Fibroblast of lung (primary cell): ENCODE data around the gene RTTN.

Experiments used
- EZH2 ChIP-seq: IDR thresholded peaks from 2 replicates; pipeline ENCODE4 v1.5.1; 2012; ENCODE audit warnings: low read length, control low read depth, mild to moderate bottlenecking; ENCODE audit errors: missing control alignments
- TF ChIP-seq, protein P1 (sequence below), 2 donors: IDR thresholded peaks in 1 of 2; conservative IDR thresholded peaks in 1 of 2; 1 replicate in 1 of 2; 2 replicates in 1 of 2; pipeline ENCODE4 v1.5.1; 2011 to 2012; ENCODE audit warnings: low read length in 2 of 2, control low read depth in 1 of 2, inconsistent platforms in 1 of 2, low read depth in 1 of 2, mild to moderate bottlenecking in 1 of 2

DNA sequence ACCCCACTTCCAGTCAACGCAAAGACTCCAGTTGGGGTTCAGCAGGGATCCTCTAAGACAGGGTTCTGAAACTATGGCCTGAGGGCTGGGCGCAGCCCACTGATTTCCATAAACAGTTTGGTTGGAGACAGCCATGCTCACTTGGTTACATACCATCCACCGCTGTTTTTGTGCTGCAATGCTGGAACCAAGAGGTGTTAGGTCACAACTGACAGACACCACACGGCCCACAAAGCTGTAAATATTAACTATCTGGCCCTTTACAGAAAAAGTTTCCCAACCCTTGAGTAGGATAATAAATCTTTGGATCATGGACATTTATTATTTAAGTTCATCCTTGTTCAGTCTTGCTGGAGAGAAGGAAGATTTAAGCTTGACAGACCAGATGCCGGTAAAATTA is 249.4 kb downstream of the RTTN start:
- TF ChIP-seq, protein P1, sequence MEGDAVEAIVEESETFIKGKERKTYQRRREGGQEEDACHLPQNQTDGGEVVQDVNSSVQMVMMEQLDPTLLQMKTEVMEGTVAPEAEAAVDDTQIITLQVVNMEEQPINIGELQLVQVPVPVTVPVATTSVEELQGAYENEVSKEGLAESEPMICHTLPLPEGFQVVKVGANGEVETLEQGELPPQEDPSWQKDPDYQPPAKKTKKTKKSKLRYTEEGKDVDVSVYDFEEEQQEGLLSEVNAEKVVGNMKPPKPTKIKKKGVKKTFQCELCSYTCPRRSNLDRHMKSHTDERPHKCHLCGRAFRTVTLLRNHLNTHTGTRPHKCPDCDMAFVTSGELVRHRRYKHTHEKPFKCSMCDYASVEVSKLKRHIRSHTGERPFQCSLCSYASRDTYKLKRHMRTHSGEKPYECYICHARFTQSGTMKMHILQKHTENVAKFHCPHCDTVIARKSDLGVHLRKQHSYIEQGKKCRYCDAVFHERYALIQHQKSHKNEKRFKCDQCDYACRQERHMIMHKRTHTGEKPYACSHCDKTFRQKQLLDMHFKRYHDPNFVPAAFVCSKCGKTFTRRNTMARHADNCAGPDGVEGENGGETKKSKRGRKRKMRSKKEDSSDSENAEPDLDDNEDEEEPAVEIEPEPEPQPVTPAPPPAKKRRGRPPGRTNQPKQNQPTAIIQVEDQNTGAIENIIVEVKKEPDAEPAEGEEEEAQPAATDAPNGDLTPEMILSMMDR (conservative IDR thresholded peaks at IDR 0.05 in 1 of 2, IDR thresholded peaks at IDR 0.05 in 1 of 2; ENCODE audit: low read depth in 1 of 2, low read length in 2 of 2), result no peak
- no peak for TF ChIP-seq EZH2
